ENCODE data around the gene CYP2J2. TPM values are rescaled to one million over a fixed set of nuclear protein-coding genes. Genes with fewer than 3 reads are reported as not detected.

The CYP2J2 gene
- total RNA-seq, 1 donor from 2014 or later: 0.07 TPM

DNA sequence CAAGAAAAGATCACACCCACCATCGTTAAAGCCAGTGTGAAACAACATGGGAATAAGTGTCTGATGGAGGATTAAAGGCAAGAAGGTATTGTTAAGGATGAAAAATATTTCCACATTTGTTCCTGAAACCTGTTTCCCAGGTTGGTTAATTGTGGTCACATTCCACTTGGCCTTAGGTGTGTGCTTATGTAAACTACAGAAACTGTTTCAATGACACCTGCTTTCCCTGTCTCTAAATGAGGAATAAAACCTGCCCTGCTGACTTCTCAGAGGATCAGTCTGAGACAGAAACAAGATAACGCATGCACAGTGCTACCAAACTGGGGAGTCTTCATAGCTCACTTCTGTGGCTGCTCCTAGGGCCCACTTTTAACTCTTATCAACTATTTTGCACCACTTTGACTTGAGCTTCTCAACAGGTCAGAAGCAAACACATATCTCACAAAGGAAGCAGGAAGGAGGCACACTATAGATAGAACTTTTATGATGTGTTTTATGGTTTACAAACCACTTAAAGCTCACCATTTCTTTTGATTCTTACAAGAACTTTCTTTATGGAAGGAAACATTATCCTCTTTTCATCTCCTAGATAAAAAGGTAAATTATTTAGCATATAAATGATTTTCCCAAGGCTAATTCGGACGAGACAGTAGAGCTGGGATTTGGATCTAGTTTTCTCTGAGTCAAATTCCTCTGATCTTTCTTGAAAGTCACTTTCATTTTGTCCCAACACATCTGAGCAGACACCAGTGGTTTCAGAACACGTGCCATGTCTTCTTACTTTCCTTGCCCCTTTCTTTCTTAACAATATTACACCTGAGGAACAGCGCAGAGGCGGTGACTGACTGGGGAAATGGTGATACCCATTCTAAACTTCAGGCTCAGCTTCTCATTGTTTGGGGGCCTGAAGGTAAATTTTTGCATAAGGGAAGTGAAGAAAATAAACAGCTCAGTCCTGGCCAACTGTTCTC, 33.4 kb downstream of the CYP2J2 start:
- Histone ChIP-seq H3K79me2 (ENCODE audit: low read depth) (no peaks in the 10 kb centered on the region), H3K27me3 (no peaks in the 10 kb centered on the region), H3K4me3 (no peak overlapping the region), H3K36me3 (no peaks in the 10 kb centered on the region), H3K4me2 (no peak overlapping the region), H3K9me3 (ENCODE audit: low read depth) (no peaks in the 10 kb centered on the region), H2AFZ (replicated peaks) (no peak overlapping the region), H4K20me1 (ENCODE audit: low read depth) (no peaks in the 10 kb centered on the region), H3K9ac (no peak overlapping the region), H3K4me1 (peaks cover 7% of the 10 kb centered on the region), H3K27ac (no peak overlapping the region), H3F3A (ENCODE audit: low read depth) (no peaks in the 10 kb centered on the region)
- no peaks in the 10 kb centered on the region for H3K4me1 Mint-ChIP-seq
- H3K27me3 Mint-ChIP-seq (ENCODE audit: insufficient read depth, low read depth): peaks cover 2% of the 10 kb centered on the region
- no peak for DNase-seq (ENCODE audit: low spot score)
- no peak overlapping the region for H3K27ac Mint-ChIP-seq
- TF ChIP-seq EZH2phosphoT487 (IDR thresholded peaks at IDR 0.05): no peak
- TF ChIP-seq, protein P1, sequence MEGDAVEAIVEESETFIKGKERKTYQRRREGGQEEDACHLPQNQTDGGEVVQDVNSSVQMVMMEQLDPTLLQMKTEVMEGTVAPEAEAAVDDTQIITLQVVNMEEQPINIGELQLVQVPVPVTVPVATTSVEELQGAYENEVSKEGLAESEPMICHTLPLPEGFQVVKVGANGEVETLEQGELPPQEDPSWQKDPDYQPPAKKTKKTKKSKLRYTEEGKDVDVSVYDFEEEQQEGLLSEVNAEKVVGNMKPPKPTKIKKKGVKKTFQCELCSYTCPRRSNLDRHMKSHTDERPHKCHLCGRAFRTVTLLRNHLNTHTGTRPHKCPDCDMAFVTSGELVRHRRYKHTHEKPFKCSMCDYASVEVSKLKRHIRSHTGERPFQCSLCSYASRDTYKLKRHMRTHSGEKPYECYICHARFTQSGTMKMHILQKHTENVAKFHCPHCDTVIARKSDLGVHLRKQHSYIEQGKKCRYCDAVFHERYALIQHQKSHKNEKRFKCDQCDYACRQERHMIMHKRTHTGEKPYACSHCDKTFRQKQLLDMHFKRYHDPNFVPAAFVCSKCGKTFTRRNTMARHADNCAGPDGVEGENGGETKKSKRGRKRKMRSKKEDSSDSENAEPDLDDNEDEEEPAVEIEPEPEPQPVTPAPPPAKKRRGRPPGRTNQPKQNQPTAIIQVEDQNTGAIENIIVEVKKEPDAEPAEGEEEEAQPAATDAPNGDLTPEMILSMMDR (IDR thresholded peaks at IDR 0.05): no peak
- no peak for TF ChIP-seq EZH2 (IDR thresholded peaks at IDR 0.05)
- peaks cover 17% of the 10 kb centered on the region for H3K9me3 Mint-ChIP-seq
- no peaks in the 10 kb centered on the region for H3K36me3 Mint-ChIP-seq
- no peak overlapping the region for H3K4me3 Mint-ChIP-seq

DNA sequence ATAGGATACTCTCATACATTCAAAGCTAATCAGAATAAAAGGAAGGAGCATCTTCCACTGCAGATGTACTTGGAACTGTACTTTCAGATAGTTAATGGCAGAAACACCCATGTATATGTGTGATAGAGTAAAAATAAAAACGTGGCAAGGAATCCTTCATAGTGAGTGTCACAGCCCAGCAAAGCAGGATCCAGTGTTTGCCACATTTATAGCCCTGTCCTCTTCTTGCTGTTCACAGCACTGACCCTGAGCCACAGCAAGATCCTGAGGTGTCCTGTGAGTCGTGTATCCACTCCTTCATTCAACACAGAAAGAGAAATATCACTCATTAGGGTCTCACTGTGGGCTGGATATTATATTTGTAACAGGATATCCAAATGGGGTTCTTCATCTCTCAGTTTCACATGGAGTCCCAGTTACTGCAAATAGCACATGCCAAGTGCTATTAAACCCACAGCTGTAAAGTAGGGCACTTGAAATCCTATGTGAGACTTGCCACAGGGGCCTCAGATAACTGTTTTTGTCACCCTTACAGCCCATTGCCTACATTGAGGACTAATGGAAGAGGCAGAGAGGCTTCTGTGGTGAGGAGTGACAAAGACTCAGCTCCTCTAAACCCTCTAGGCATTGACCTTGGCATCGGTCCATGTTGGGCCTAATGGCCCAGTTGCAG, 41.3 kb downstream of the CYP2J2 start:
- Mint-ChIP-seq H3K27ac (no peak overlapping the region), H3K27me3 (ENCODE audit: insufficient read depth, low read depth) (peaks cover 2% of the 10 kb centered on the region), H3K4me1 (peaks cover 7% of the 10 kb centered on the region), H3K4me3 (no peak overlapping the region), H3K9me3 (peaks cover 28% of the 10 kb centered on the region), H3K36me3 (peaks cover 2% of the 10 kb centered on the region)
- H3K79me2 ChIP-seq (ENCODE audit: low read depth): no peaks in the 10 kb centered on the region
- no peak overlapping the region for H3K9ac ChIP-seq
- H3K4me2 ChIP-seq: no peak overlapping the region
- H3F3A ChIP-seq (ENCODE audit: low read depth): no peaks in the 10 kb centered on the region
- TF ChIP-seq EZH2 (IDR thresholded peaks at IDR 0.05) (no peak), EZH2phosphoT487 (IDR thresholded peaks at IDR 0.05) (no peak)
- TF ChIP-seq, protein P1 (IDR thresholded peaks at IDR 0.05): no peak
- H3K36me3 ChIP-seq: no peaks in the 10 kb centered on the region
- H4K20me1 ChIP-seq (ENCODE audit: low read depth): no peaks in the 10 kb centered on the region
- H3K9me3 ChIP-seq (ENCODE audit: low read depth): no peaks in the 10 kb centered on the region
- H2AFZ ChIP-seq (replicated peaks): no peak overlapping the region
- no peak overlapping the region for H3K27ac ChIP-seq
- H3K4me3 ChIP-seq: no peak overlapping the region
- no peaks in the 10 kb centered on the region for H3K27me3 ChIP-seq
- H3K4me1 ChIP-seq: no peaks in the 10 kb centered on the region
- no peak for DNase-seq (ENCODE audit: low spot score)

DNA sequence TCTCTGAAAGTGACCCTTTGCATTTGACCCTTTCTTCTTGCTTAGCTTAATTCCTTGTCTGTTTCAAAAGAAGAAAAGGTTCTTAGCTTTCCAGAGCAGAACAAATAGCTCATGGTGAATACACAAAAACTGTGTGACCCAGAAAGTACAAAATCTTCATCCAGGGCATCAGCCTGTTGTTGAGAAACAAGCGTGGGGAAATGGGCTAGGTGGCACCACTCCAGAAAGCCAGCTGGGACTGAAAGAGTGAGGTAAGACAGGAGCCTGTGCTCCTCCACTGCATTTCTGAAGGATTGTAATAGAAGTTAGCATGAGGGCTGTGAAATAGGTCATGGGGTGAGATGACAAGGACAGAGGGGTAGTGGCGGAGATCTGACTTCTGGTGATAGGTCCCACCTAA, 45.8 kb downstream of the CYP2J2 start:
- Histone ChIP-seq H2AFZ (replicated peaks) (no peak overlapping the region), H3K4me2 (no peak overlapping the region), H3K27ac (no peak overlapping the region), H3K4me1 (no peaks in the 10 kb centered on the region), H3K9ac (no peak overlapping the region), H3K9me3 (ENCODE audit: low read depth) (no peaks in the 10 kb centered on the region), H3K79me2 (ENCODE audit: low read depth) (no peaks in the 10 kb centered on the region), H3K27me3 (no peaks in the 10 kb centered on the region), H3K36me3 (no peaks in the 10 kb centered on the region), H4K20me1 (ENCODE audit: low read depth) (no peaks in the 10 kb centered on the region), H3F3A (ENCODE audit: low read depth) (no peaks in the 10 kb centered on the region), H3K4me3 (no peak overlapping the region)
- DNase-seq (ENCODE audit: low spot score): no peak
- no peak overlapping the region for H3K4me3 Mint-ChIP-seq
- H3K9me3 Mint-ChIP-seq: peaks cover 10% of the 10 kb centered on the region
- H3K27ac Mint-ChIP-seq: no peak overlapping the region
- H3K4me1 Mint-ChIP-seq: peaks cover 12% of the 10 kb centered on the region
- H3K27me3 Mint-ChIP-seq (ENCODE audit: insufficient read depth, low read depth): peaks cover 2% of the 10 kb centered on the region
- peaks cover 5% of the 10 kb centered on the region for H3K36me3 Mint-ChIP-seq
- TF ChIP-seq EZH2phosphoT487 (IDR thresholded peaks at IDR 0.05) (no peak), EZH2 (IDR thresholded peaks at IDR 0.05) (no peak)
- TF ChIP-seq, protein P1 (IDR thresholded peaks at IDR 0.05): no peak
